ENCODE results near the gene NAB2.

The NAB2 gene

GRCh38 chr12:57134949-57135348 lies 46.0 kb downstream of the NAB2 start:
- DNase-seq (ENCODE audit: low read depth), result no peak

- DNase-seq (ENCODE audit: low read depth), result no peak
Measured at GRCh38 chr12:57135527-57136326, 46.8 kb downstream of the NAB2 start.

- DNase-seq (ENCODE audit: low read depth), result no peak
Measured at GRCh38 chr12:57138526-57139272, 49.8 kb downstream of the NAB2 start.

- no peak for DNase-seq (ENCODE audit: low read depth)
Measured at GRCh38 chr12:57139796-57140649, 51.1 kb downstream of the NAB2 start.

- DNase-seq (ENCODE audit: low read depth), result no peak
Measured at GRCh38 chr12:57141249-57141648, 52.3 kb downstream of the NAB2 start.

- no peak for DNase-seq (ENCODE audit: low read depth)
Measured at GRCh38 chr12:57142121-57142520, 53.2 kb downstream of the NAB2 start.

- no peak for DNase-seq (ENCODE audit: low read depth)
Measured at GRCh38 chr12:57142727-57143126, 53.8 kb downstream of the NAB2 start.

GRCh38 chr12:57143454-57143853 lies 54.5 kb downstream of the NAB2 start:
- DNase-seq (ENCODE audit: low read depth), result no peak
